Spleen (tissue), 7 donors: ENCODE data around the gene CCNL1.

Experiments
- CTCF ChIP-seq, 11 experiments: fragments of 200-600 bp in 7 of 11; fragments of 450-650 bp in 4 of 11; sonication (generic) in 4 of 11; IDR thresholded peaks in 8 of 11; conservative IDR thresholded peaks in 3 of 11; 1 replicate in 7 of 11; 2 replicates in 4 of 11; pipeline versions ENCODE4 v1.4.0 to v1.8.0; 2016 to 2021; ENCODE audit warnings: antibody characterized with exemption in 11 of 11, inconsistent platforms in 4 of 11, mild to moderate bottlenecking in 1 of 11
- POLR2A ChIP-seq, 3 donors: fragments of 450-650 bp; IDR thresholded peaks; one replicate each; pipeline ENCODE4 v1.5.1; 2017; ENCODE audit warnings: antibody characterized with exemption in 3 of 3, mild to moderate bottlenecking in 1 of 3
- donor health status: DM: no; HTN: no; CAD: no; lungs with moderate emphysema.
- donor health status: DM: no; HTN: no; CAD: no.
- donor health status: DM: no; HTN: no; CAD: no.

DNA sequence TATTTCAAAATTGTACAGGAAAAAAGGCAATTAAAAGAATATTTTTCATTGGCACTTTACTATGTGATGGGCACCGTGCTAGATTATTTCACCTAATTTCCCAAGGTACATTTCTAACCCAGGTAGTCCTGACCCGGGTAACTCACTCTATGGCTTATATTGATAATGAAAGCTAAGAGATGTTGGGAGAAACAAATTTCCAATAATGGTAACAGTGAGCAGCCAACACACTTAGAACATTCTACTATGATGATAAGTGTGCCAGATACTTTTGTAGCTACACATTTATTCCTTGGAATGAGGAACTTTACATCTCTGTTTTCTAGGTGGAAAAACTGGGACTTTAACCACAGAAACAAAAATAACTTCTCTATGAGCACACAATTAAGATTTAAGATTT lies 7.5 kb downstream of the CCNL1 start:
- no peak for TF ChIP-seq CTCF (IDR thresholded peaks at IDR 0.05 in 8 of 11, conservative IDR thresholded peaks at IDR 0.05 in 3 of 11)
- TF ChIP-seq POLR2A (IDR thresholded peaks at IDR 0.05) = no peak
